SK-N-SH treated with all-trans-retinoic acid at 6 μM for 48 hours (cell line): ENCODE results near the gene RHAG.

Experiments
- ATAC-seq: fragments of 200-7000 bp; cut with Tn5 transposase; 3 replicates; pipeline ENCODE4 v1.9.1; 2020; ENCODE audit warnings: mild to moderate bottlenecking, moderate library complexity
- ARNTL ChIP-seq: fragments of 450-650 bp; formaldehyde crosslinking; IDR thresholded peaks from 2 replicates; pipeline ENCODE4 v1.5.0; 2020; ENCODE audit warnings: low read depth, mild to moderate bottlenecking, moderate library complexity, borderline replicate concordance
- BACH2 ChIP-seq: fragments of 250-450 bp; sonication (Bioruptor Pico); IDR thresholded peaks from 2 replicates; pipeline ENCODE4 v1.9.0; 2021; ENCODE audit warnings: mild to moderate bottlenecking, borderline replicate concordance
- ESRRG ChIP-seq: fragments of 250-450 bp; sonication (Bioruptor Pico); IDR thresholded peaks from 2 replicates; pipeline ENCODE4 v1.6.1; 2021; ENCODE audit warnings: mild to moderate bottlenecking
- GLIS3 ChIP-seq: fragments of 250-450 bp; sonication (Bioruptor Pico); IDR thresholded peaks from 2 replicates; pipeline ENCODE4 v1.5.0; 2020; ENCODE audit warnings: mild to moderate bottlenecking, moderate library complexity
- ISL1 ChIP-seq: fragments of 250-450 bp; sonication (Bioruptor Pico); IDR thresholded peaks from 2 replicates; pipeline ENCODE4 v2.1.2; 2022; ENCODE audit warnings: mild to moderate bottlenecking, moderate library complexity
- OSR1 ChIP-seq: fragments of 250-450 bp; sonication (Bioruptor Pico); IDR thresholded peaks from 2 replicates; pipeline ENCODE4 v1.8.0; 2022; ENCODE audit warnings: moderate library complexity, mild to moderate bottlenecking, inconsistent platforms
- RARB ChIP-seq: fragments of 250-450 bp; sonication (Bioruptor Pico); IDR thresholded peaks from 2 replicates; pipeline ENCODE4 v1.8.0; 2021; ENCODE audit warnings: mild to moderate bottlenecking, moderate library complexity
- SNAI2 ChIP-seq: fragments of 250-450 bp; sonication (Bioruptor Pico); IDR thresholded peaks from 2 replicates; pipeline ENCODE4 v1.5.0; 2020; ENCODE audit warnings: mild to moderate bottlenecking, moderate library complexity
- TCF4 ChIP-seq: fragments of 250-450 bp; sonication (Bioruptor Pico); IDR thresholded peaks from 2 replicates; pipeline ENCODE4 v1.8.0; 2021; ENCODE audit warnings: mild to moderate bottlenecking, moderate library complexity, borderline replicate concordance
- TOX ChIP-seq: fragments of 250-450 bp; sonication (Bioruptor Pico); IDR thresholded peaks from 2 replicates; pipeline ENCODE4 v1.8.0; 2021; ENCODE audit warnings: mild to moderate bottlenecking, moderate library complexity, borderline replicate concordance
- ZC3H10 ChIP-seq: fragments of 250-450 bp; sonication (Bioruptor Pico); IDR thresholded peaks from 2 replicates; pipeline ENCODE4 v1.5.1; 2021; ENCODE audit warnings: mild to moderate bottlenecking, moderate library complexity
- ZFP3 ChIP-seq: fragments of 250-450 bp; sonication (Bioruptor Pico); IDR thresholded peaks from 2 replicates; pipeline ENCODE4 v1.5.0; 2020; ENCODE audit warnings: mild to moderate bottlenecking, moderate library complexity
- ZFP30 ChIP-seq: fragments of 450-650 bp; formaldehyde crosslinking; IDR thresholded peaks from 2 replicates; pipeline ENCODE4 v1.5.0; 2022; ENCODE audit warnings: mild to moderate bottlenecking, moderate library complexity
- ZNF565 ChIP-seq: fragments of 450-650 bp; formaldehyde crosslinking; conservative IDR thresholded peaks from 2 replicates; pipeline ENCODE4 v1.5.0; 2020; ENCODE audit warnings: low read depth, mild to moderate bottlenecking, moderate library complexity
- ZNF8 ChIP-seq: fragments of 450-650 bp; formaldehyde crosslinking; IDR thresholded peaks from 2 replicates; pipeline ENCODE4 v1.5.0; 2020; ENCODE audit warnings: mild to moderate bottlenecking, moderate library complexity
- TF ChIP-seq, protein P1 (sequence below): fragments of 250-450 bp; sonication (Bioruptor Pico); IDR thresholded peaks from 2 replicates; pipeline ENCODE4 v1.5.0; 2020; ENCODE audit warnings: mild to moderate bottlenecking, moderate library complexity
- TF ChIP-seq, protein P2 (sequence below): fragments of 250-450 bp; sonication (Bioruptor Pico); IDR thresholded peaks from 2 replicates; pipeline ENCODE4 v1.5.1; 2021; ENCODE audit warnings: mild to moderate bottlenecking, moderate library complexity
- TF ChIP-seq, protein P3 (sequence below): fragments of 250-450 bp; sonication (Bioruptor Pico); IDR thresholded peaks from 2 replicates; pipeline ENCODE4 v1.8.0; 2021; ENCODE audit warnings: low read depth, mild to moderate bottlenecking, moderate library complexity, borderline replicate concordance
- TF ChIP-seq, protein P4 (sequence below): fragments of 250-450 bp; sonication (Bioruptor Pico); IDR thresholded peaks from 2 replicates; pipeline ENCODE4 v1.5.1; 2020; ENCODE audit warnings: low read depth, mild to moderate bottlenecking, moderate library complexity
- TF ChIP-seq, protein P5 (sequence below): fragments of 250-450 bp; sonication (Bioruptor Pico); IDR thresholded peaks from 2 replicates; pipeline ENCODE4 v1.8.0; 2020; ENCODE audit warnings: mild to moderate bottlenecking, moderate library complexity, borderline replicate concordance

The RHAG gene

DNA sequence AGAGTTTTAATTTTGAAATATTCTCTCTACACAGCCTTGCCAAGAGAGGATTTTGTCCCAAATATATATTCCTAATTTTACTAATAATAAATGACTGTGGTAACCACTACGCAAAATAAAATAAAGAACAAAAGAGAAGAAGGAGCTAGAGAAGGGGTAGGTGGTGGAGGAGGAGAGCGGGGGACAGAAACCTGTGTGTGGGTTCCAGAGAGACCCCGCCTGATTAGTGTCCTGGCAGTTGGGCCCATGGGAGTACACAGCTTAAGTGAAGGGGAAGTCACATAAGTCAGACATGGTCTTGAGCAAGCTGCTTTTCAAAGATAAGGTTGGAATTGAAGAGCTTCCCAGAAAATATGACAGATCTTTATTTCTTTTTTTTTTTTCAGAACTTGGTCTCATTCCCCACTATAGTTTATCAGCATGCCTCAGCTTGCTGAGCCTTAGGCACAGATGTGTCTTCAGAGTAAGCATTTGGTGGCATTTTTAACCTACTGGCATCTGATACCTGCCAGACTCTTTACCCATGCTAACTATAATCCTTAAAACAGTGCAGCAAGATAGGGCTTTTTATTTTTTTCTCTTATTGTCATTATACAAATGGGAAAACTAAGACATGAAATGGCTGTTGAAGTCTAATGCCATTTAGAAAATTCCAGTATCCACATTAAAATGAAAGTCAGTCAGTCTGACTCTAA, 9.6 kb upstream of the RHAG start:
- TF ChIP-seq, protein P1, sequence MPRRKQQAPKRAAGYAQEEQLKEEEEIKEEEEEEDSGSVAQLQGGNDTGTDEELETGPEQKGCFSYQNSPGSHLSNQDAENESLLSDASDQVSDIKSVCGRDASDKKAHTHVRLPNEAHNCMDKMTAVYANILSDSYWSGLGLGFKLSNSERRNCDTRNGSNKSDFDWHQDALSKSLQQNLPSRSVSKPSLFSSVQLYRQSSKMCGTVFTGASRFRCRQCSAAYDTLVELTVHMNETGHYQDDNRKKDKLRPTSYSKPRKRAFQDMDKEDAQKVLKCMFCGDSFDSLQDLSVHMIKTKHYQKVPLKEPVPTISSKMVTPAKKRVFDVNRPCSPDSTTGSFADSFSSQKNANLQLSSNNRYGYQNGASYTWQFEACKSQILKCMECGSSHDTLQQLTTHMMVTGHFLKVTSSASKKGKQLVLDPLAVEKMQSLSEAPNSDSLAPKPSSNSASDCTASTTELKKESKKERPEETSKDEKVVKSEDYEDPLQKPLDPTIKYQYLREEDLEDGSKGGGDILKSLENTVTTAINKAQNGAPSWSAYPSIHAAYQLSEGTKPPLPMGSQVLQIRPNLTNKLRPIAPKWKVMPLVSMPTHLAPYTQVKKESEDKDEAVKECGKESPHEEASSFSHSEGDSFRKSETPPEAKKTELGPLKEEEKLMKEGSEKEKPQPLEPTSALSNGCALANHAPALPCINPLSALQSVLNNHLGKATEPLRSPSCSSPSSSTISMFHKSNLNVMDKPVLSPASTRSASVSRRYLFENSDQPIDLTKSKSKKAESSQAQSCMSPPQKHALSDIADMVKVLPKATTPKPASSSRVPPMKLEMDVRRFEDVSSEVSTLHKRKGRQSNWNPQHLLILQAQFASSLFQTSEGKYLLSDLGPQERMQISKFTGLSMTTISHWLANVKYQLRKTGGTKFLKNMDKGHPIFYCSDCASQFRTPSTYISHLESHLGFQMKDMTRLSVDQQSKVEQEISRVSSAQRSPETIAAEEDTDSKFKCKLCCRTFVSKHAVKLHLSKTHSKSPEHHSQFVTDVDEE (CRISPR knock-in tag): no peak
- TF ChIP-seq ZFP30 (no peak), TCF4 (CRISPR knock-in tag) (no peak), TOX (no peak), ISL1 (no peak), BACH2 (CRISPR knock-in tag) (no peak), ZNF565 (CRISPR knock-in tag) (no peak)
- ATAC-seq: no peak

DNA sequence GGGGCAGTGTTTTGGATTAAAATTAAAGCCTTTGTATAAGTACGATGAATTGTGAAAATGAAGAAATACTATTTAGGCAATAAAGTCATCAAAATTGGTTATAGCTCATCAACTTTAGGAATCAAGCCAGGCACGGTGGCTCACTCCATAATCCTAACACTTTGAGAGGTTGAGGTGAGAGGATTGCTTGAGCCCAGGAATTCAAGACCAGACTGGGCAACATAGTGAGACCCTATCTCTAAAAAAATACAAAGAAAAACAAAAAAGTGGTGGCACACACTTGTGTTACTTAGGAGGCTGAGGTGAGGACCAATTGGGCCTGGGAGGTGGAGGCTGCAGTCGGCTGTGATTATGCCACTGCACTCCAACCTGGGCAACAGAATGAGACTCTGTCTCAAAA, 8.5 kb upstream of the RHAG start:
- ATAC-seq: no peak

DNA sequence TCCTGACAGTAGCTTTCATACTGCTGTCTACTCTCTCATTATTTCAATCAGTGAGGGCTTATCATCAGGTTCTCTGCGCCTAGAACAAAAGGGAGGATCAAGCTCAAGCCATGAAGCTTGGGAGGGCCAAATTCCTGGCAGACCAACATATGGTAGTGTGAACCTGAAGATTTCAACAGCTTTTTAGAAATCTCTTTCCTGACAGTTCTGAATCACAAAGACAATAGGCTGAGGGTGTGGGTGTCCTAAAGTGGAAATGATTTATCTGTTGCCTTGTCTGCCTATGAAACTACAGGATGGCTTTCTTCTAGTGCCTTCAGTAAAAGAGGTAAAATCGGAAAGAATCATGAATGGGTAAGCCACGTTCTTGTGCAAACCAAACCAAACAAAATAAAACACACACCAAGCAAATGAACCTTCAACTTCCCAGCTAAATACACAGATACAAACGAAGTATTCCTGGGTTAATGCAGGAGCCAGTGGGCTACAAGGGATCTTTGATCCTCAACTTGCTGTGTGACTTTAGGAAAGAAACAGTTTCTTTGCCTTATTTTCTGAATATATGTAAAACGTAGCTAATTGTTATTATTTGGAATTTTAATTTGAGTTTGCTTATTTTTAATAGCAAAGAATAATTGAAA, 2.7 kb upstream of the RHAG start:
- no peak for ATAC-seq
- TF ChIP-seq ARNTL (CRISPR knock-in tag) (no peak), ZC3H10 (CRISPR knock-in tag) (no peak), BACH2 (CRISPR knock-in tag) (no peak), ZNF8 (CRISPR knock-in tag) (no peak), TOX (no peak), TCF4 (CRISPR knock-in tag) (no peak), ESRRG (CRISPR knock-in tag) (no peak), OSR1 (CRISPR knock-in tag) (no peak), ZFP30 (no peak)
- TF ChIP-seq, protein P2, sequence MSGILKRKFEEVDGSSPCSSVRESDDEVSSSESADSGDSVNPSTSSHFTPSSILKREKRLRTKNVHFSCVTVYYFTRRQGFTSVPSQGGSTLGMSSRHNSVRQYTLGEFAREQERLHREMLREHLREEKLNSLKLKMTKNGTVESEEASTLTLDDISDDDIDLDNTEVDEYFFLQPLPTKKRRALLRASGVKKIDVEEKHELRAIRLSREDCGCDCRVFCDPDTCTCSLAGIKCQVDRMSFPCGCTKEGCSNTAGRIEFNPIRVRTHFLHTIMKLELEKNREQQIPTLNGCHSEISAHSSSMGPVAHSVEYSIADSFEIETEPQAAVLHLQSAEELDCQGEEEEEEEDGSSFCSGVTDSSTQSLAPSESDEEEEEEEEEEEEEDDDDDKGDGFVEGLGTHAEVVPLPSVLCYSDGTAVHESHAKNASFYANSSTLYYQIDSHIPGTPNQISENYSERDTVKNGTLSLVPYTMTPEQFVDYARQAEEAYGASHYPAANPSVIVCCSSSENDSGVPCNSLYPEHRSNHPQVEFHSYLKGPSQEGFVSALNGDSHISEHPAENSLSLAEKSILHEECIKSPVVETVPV (CRISPR knock-in tag): no peak
- TF ChIP-seq, protein P3, sequence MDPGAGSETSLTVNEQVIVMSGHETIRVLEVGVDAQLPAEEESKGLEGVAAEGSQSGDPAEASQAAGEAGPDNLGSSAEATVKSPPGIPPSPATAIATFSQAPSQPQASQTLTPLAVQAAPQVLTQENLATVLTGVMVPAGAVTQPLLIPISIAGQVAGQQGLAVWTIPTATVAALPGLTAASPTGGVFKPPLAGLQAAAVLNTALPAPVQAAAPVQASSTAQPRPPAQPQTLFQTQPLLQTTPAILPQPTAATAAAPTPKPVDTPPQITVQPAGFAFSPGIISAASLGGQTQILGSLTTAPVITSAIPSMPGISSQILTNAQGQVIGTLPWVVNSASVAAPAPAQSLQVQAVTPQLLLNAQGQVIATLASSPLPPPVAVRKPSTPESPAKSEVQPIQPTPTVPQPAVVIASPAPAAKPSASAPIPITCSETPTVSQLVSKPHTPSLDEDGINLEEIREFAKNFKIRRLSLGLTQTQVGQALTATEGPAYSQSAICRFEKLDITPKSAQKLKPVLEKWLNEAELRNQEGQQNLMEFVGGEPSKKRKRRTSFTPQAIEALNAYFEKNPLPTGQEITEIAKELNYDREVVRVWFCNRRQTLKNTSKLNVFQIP (CRISPR knock-in tag): no peak
- TF ChIP-seq, protein P4, sequence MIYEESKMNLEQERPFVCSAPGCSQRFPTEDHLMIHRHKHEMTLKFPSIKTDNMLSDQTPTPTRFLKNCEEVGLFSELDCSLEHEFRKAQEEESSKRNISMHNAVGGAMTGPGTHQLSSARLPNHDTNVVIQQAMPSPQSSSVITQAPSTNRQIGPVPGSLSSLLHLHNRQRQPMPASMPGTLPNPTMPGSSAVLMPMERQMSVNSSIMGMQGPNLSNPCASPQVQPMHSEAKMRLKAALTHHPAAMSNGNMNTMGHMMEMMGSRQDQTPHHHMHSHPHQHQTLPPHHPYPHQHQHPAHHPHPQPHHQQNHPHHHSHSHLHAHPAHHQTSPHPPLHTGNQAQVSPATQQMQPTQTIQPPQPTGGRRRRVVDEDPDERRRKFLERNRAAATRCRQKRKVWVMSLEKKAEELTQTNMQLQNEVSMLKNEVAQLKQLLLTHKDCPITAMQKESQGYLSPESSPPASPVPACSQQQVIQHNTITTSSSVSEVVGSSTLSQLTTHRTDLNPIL (CRISPR knock-in tag): no peak

More for the DNA sequence above, 8.5 kb upstream of the RHAG start:
- TF ChIP-seq ZC3H10 (CRISPR knock-in tag) (no peak), ZNF565 (CRISPR knock-in tag) (no peak), TCF4 (CRISPR knock-in tag) (no peak), ESRRG (CRISPR knock-in tag) (no peak), ZNF8 (CRISPR knock-in tag) (no peak), ZFP3 (CRISPR knock-in tag) (no peak), GLIS3 (CRISPR knock-in tag) (no peak), ISL1 (no peak), SNAI2 (CRISPR knock-in tag) (no peak), RARB (CRISPR knock-in tag) (no peak)
- TF ChIP-seq, protein P2 (CRISPR knock-in tag): no peak
- TF ChIP-seq, protein P1 (CRISPR knock-in tag): no peak
- TF ChIP-seq, protein P5, sequence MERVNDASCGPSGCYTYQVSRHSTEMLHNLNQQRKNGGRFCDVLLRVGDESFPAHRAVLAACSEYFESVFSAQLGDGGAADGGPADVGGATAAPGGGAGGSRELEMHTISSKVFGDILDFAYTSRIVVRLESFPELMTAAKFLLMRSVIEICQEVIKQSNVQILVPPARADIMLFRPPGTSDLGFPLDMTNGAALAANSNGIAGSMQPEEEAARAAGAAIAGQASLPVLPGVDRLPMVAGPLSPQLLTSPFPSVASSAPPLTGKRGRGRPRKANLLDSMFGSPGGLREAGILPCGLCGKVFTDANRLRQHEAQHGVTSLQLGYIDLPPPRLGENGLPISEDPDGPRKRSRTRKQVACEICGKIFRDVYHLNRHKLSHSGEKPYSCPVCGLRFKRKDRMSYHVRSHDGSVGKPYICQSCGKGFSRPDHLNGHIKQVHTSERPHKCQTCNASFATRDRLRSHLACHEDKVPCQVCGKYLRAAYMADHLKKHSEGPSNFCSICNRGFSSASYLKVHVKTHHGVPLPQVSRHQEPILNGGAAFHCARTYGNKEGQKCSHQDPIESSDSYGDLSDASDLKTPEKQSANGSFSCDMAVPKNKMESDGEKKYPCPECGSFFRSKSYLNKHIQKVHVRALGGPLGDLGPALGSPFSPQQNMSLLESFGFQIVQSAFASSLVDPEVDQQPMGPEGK (CRISPR knock-in tag): no peak
